Measurements from ENCODE around the gene SEPHS2. TPM values are rescaled to one million over a fixed set of nuclear protein-coding genes. Genes with fewer than 3 reads are reported as not detected.

Gene SEPHS2
- total RNA-seq, 1 experiment from 2014 or later = 53.5 TPM

DNA sequence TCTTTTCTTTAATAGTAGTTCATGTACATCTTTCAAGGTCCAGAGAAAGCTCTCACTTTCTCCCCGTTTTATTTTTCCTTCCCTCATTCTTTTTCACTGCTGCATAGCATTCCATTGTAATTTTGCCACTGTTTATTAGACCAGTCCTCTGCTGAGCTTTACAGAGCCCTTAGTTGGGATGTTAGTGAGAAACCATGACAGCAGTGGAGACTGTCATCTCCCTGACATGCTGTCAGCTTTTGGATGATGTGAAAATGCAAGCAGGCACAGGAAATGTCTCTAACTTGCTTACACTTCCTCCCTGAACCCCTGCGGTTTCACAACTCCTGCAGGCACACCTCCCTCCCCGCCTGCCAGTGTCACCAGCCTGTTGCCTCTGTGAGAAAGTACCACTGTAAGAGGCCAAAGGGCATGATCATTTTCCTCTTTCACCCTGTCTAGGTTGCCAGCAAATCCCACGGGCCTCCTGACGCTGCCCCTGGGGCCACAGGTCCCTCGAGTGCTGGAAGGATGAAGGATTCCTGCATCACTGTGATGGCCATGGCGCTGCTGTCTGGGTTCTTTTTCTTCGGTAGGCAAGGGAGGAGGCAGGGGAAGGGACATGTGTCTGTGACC is 26.8 kb upstream of the SEPHS2 start, which contains the start of gene ITGAL:
ITGAL (plus strand) TSS at position 415 of the 615 bp plus-strand sequence; CDS start at position 511, 96 bp downstream.
- CTCF ChIA-PET = interaction anchor here (2.0 to 2.2 kb wide), 2 partner anchors 143 kb away, joined by 5 to 6 read pairs; no protein-coding TSS in a partner anchor
- DNase-seq (ENCODE audit: low spot score) = no peak
- Mint-ChIP-seq H3K27ac (no peak within 1 kb of the TSS), H3K36me3 (no peaks in the 10 kb centered on the region), H3K27me3 (ENCODE audit: low read depth) (peaks cover 9% of the 10 kb centered on the region), H3K4me1 (no peaks in the 10 kb centered on the region), H3K9me3 (peaks cover 3% of the 10 kb centered on the region), H3K4me3 (no peak within 1 kb of the TSS)
- POLR2A ChIA-PET = no interaction called here
- TF ChIP-seq GTF2I (CRISPR knock-in tag; conservative IDR thresholded peaks at IDR 0.05) = no peak
- no peak for TF ChIP-seq ELF4 (CRISPR knock-in tag; IDR thresholded peaks at IDR 0.05; ENCODE audit: low read depth)
- TF ChIP-seq, protein P1, sequence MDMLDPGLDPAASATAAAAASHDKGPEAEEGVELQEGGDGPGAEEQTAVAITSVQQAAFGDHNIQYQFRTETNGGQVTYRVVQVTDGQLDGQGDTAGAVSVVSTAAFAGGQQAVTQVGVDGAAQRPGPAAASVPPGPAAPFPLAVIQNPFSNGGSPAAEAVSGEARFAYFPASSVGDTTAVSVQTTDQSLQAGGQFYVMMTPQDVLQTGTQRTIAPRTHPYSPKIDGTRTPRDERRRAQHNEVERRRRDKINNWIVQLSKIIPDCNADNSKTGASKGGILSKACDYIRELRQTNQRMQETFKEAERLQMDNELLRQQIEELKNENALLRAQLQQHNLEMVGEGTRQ (CRISPR knock-in tag; IDR thresholded peaks at IDR 0.05) = no peak
- TF ChIP-seq ATF3 (CRISPR knock-in tag; conservative IDR thresholded peaks at IDR 0.05) = no peak
- TF ChIP-seq ATF1 (CRISPR knock-in tag; IDR thresholded peaks at IDR 0.05) = no peak
- no peak for TF ChIP-seq TEAD1 (CRISPR knock-in tag; IDR thresholded peaks at IDR 0.05)
- TF ChIP-seq, protein P2, sequence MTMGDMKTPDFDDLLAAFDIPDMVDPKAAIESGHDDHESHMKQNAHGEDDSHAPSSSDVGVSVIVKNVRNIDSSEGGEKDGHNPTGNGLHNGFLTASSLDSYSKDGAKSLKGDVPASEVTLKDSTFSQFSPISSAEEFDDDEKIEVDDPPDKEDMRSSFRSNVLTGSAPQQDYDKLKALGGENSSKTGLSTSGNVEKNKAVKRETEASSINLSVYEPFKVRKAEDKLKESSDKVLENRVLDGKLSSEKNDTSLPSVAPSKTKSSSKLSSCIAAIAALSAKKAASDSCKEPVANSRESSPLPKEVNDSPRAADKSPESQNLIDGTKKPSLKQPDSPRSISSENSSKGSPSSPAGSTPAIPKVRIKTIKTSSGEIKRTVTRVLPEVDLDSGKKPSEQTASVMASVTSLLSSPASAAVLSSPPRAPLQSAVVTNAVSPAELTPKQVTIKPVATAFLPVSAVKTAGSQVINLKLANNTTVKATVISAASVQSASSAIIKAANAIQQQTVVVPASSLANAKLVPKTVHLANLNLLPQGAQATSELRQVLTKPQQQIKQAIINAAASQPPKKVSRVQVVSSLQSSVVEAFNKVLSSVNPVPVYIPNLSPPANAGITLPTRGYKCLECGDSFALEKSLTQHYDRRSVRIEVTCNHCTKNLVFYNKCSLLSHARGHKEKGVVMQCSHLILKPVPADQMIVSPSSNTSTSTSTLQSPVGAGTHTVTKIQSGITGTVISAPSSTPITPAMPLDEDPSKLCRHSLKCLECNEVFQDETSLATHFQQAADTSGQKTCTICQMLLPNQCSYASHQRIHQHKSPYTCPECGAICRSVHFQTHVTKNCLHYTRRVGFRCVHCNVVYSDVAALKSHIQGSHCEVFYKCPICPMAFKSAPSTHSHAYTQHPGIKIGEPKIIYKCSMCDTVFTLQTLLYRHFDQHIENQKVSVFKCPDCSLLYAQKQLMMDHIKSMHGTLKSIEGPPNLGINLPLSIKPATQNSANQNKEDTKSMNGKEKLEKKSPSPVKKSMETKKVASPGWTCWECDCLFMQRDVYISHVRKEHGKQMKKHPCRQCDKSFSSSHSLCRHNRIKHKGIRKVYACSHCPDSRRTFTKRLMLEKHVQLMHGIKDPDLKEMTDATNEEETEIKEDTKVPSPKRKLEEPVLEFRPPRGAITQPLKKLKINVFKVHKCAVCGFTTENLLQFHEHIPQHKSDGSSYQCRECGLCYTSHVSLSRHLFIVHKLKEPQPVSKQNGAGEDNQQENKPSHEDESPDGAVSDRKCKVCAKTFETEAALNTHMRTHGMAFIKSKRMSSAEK (CRISPR knock-in tag; IDR thresholded peaks at IDR 0.05; ENCODE audit: borderline replicate concordance) = no peak
- TF ChIP-seq NR2C2 (CRISPR knock-in tag; IDR thresholded peaks at IDR 0.05) = no peak
- TF ChIP-seq ZNF416 (CRISPR knock-in tag; IDR thresholded peaks at IDR 0.05) = no peak
- TF ChIP-seq CBFB (CRISPR knock-in tag; IDR thresholded peaks at IDR 0.05; ENCODE audit: low read depth) = no peak
- TF ChIP-seq ZNF138 (CRISPR knock-in tag; conservative IDR thresholded peaks at IDR 0.05) = no peak
- TF ChIP-seq FOXP1 (CRISPR knock-in tag; IDR thresholded peaks at IDR 0.05; ENCODE audit: borderline replicate concordance) = no peak
- no peak for ATAC-seq

- no peaks in the 10 kb centered on the region for H3K36me3 Mint-ChIP-seq
- no peak overlapping the region for H3K4me3 Mint-ChIP-seq
- peaks cover 3% of the 10 kb centered on the region for H3K9me3 Mint-ChIP-seq
- ChIA-PET CTCF (interaction anchor here (2.2 kb wide), 1 partner anchor 145 kb away, joined by 5 read pairs; no protein-coding TSS in a partner anchor), POLR2A (interaction anchor here (0.6 kb wide), 1 partner anchor 34 kb away, joined by 4 read pairs; no protein-coding TSS in a partner anchor)
- ATAC-seq = no peak
- no peak for TF ChIP-seq SMAD3 (CRISPR knock-in tag; IDR thresholded peaks at IDR 0.05; ENCODE audit: borderline replicate concordance)
- no peak for TF ChIP-seq IRF1 (CRISPR knock-in tag; IDR thresholded peaks at IDR 0.05)
- TF ChIP-seq NFE2L1 (CRISPR knock-in tag; IDR thresholded peaks at IDR 0.05) = no peak
- no peak for TF ChIP-seq JUN (CRISPR knock-in tag; IDR thresholded peaks at IDR 0.05)
- no peak for TF ChIP-seq ZNF396 (CRISPR knock-in tag; IDR thresholded peaks at IDR 0.05; ENCODE audit: borderline replicate concordance)
- no peak overlapping the region for H3K27ac Mint-ChIP-seq
- peaks cover 7% of the 10 kb centered on the region for H3K27me3 Mint-ChIP-seq (ENCODE audit: low read depth)
- DNase-seq (ENCODE audit: low spot score) = no peak
- H3K4me1 Mint-ChIP-seq = no peaks in the 10 kb centered on the region
Measured at GRCh38 chr16:30470632-30470995, 24.9 kb upstream of the SEPHS2 start.

DNA sequence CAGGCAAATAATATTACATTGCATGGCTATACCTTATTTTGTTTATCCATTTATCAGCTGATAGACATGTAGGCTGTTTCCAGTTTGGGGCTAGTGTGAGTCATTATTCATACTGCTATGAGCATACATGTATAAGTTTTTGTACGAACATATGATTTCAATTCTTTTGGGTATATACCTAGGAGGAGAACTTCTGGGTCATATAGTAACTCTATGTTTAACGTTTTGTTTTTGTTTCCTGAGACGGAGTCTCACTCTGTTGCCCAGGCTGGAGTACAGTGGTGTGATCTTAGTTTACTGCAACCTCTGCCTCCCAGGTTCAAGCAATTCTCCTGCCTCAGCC is 24.5 kb upstream of the SEPHS2 start:
- Mint-ChIP-seq H3K9me3 (peaks cover 3% of the 10 kb centered on the region), H3K27ac (no peak overlapping the region), H3K36me3 (no peaks in the 10 kb centered on the region), H3K4me1 (no peaks in the 10 kb centered on the region), H3K27me3 (ENCODE audit: low read depth) (peaks cover 7% of the 10 kb centered on the region), H3K4me3 (no peak overlapping the region)
- ChIA-PET POLR2A (interaction anchor here (0.6 kb wide), 2 partner anchors 20 to 34 kb away, joined by 4 read pairs; no protein-coding TSS in a partner anchor), CTCF (no interaction called here)
- DNase-seq (ENCODE audit: low spot score) (no peak), ATAC-seq (no peak)
- TF ChIP-seq GRHL2 (CRISPR knock-in tag; IDR thresholded peaks at IDR 0.05; ENCODE audit: insufficient replicate concordance, severe bottlenecking) (no peak), TCF7 (CRISPR knock-in tag; IDR thresholded peaks at IDR 0.05; ENCODE audit: low read depth) (no peak), ZNF512 (CRISPR knock-in tag; IDR thresholded peaks at IDR 0.05; ENCODE audit: borderline replicate concordance) (no peak)
- TF ChIP-seq, protein P3, sequence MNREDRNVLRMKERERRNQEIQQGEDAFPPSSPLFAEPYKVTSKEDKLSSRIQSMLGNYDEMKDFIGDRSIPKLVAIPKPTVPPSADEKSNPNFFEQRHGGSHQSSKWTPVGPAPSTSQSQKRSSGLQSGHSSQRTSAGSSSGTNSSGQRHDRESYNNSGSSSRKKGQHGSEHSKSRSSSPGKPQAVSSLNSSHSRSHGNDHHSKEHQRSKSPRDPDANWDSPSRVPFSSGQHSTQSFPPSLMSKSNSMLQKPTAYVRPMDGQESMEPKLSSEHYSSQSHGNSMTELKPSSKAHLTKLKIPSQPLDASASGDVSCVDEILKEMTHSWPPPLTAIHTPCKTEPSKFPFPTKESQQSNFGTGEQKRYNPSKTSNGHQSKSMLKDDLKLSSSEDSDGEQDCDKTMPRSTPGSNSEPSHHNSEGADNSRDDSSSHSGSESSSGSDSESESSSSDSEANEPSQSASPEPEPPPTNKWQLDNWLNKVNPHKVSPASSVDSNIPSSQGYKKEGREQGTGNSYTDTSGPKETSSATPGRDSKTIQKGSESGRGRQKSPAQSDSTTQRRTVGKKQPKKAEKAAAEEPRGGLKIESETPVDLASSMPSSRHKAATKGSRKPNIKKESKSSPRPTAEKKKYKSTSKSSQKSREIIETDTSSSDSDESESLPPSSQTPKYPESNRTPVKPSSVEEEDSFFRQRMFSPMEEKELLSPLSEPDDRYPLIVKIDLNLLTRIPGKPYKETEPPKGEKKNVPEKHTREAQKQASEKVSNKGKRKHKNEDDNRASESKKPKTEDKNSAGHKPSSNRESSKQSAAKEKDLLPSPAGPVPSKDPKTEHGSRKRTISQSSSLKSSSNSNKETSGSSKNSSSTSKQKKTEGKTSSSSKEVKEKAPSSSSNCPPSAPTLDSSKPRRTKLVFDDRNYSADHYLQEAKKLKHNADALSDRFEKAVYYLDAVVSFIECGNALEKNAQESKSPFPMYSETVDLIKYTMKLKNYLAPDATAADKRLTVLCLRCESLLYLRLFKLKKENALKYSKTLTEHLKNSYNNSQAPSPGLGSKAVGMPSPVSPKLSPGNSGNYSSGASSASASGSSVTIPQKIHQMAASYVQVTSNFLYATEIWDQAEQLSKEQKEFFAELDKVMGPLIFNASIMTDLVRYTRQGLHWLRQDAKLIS (CRISPR knock-in tag; IDR thresholded peaks at IDR 0.05; ENCODE audit: borderline replicate concordance) = no peak
